NCI-H526 treated with DMSO at 0.1 percent for 48 hours (cell line): ENCODE data around the gene KIAA0586.
"Not testable (repeated sequence)": the region's sequence is repeated elsewhere in the genome, so short reads cannot be mapped to it uniquely, and the experiment has no call there.

Experiments used
- DNase-seq: peaks from one replicate; lab custom pipeline; 2025; lab: John Stamatoyannopoulos, UW

The KIAA0586 gene

DNA sequence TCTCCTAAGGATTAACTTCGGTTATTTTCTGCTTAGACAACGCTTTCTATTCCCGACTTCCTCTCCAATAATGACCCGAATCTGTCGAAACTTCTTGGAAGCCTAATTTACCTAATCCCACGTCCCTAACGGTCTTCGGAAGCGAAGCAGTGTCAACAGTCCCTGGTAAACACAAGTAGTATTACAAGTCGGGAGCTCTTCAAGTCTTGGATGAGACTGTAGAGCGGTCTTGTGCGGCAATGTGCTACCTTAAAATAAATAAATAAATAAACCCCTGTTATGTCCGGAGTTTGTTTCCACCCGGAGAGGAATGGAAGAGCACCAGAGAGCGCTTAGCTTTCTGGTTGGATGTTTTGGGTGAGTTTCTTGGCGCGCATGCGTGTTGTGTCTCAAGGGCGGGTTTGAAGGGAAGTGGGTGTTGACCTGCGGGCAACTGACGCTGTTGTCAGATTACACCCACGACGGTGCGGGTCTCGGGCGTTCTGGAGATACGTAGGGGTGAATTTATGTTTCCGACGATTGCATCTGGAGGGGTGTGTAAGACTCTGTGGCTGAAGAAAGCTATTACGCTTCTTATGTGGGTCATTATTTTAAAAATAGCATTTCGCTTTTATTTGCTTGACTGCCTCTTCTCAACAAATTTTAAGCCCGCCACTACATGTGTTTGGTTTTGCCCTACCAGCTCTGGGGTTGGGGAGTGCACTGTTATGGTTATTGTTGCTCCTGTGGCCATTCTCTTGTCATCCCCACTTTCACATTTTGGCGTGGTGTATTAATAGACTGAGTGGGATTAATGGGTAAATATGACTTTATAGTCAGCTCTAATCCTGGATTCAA, at the start of gene KIAA0586, which contains the start of gene TIMM9:
Gene KIAA0586 (plus strand): TSS at position 439 of the 837 bp plus-strand sequence. CDS start 546 bp downstream, outside the sequence.
Gene TIMM9 (minus strand): TSS at position 251 of the 837 bp plus-strand sequence. CDS start 15,586 bp downstream, outside the sequence.
- DNase-seq = peak; percentile 97

DNA sequence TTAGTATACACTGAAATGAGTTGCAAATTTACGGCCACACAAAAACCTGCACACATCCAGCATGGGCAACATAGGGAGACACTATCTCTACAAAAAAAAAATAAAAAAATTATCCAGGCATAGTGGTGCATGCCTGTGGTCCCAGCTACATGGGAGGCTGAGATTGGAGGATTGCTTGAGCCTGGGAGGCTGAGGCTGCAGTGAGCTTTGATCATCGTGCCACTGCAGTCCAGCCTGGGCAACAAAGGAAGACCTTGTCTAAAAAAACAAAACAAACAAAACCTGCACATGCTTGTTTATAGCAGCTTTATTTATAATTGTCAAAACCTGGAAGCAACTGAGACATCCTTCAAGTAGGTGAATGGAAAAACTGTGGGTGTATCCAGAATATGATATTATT, 36.7 kb upstream of the KIAA0586 start:
- no peak for DNase-seq

DNA sequence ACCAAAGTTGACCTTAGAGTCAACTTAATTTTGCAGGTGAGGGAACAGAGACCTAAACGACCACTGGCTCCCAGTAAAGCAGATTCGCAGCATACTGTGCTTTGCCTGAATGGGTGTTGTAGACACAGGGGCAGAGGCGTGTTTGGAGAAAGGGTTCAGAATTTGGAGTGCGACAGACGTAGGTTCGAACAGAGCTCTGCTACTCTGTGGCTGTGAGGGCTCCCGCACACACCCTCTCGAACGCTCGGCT, 32.0 kb upstream of the KIAA0586 start:
- DNase-seq = no peak

DNA sequence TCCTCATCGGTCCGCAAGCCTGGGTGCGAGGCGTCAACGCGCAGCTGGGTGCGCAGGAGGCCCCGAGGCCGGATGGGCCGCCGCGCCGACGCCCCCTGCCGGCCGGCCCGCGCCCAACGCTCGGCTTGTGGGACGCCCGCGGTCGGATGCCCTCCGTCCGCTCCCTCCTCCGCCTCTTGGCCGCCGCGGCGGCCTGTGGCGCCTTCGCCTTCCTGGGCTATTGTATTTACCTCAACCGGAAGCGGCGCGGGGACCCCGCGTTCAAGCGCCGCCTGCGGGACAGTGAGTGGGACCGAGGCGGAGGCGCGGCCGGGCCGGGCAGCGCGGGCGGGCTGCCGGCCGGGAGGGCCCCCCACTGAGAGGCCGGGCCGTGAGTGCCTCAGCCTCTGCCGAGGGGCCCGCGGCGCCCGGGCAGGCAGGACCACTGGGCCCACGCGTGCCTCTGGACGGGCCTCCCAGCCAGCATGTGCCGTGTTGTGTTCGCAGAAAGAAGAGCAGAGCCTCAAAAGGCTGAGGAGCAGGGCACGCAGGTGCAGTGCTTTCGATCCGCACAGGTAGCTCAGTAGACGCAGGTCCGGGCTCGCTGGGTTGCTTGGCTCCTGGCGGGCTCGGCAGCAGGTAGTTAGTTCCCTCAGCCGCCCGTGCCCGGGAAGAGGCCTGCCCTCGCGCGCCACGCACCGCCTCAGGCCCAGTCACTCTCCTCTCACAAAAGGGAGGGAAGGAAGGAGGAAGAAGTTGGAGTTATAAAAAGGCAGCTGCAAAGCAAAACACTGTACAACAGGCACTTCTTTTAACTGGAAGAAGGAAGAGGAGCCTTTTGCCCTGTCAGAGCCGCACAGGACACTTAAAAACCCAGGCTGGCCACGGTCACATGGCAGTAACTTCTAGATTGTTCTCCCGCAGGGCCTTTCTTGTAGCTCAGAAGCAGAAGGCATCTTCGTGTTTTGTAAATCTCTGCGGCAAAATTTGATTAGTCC, 31.4 kb upstream of the KIAA0586 start, which contains the start of gene TOMM20L:
Gene TOMM20L (plus strand): TSS at position 119 of the 977 bp plus-strand sequence. CDS start 28 bp downstream, at position 147.
- peak; percentile 30 for DNase-seq

DNA sequence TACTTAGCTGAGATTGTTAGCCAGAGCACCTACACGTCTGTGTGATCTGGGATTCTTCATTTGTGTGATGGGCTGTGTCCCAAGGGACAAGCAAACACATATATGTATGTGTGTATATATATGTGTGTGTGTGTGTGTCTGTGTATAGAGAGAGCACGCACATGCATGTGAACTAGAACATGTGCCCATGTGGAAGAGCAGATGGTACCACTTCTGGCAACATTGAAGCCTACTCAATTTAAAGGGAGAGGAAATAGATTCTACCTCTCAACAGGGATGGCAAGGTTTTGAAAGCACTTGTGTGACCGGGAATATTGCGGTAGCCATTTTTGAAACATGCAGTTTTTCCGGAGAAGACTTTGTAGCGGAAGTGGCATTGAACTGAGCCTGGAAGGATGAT, 30.4 kb upstream of the KIAA0586 start:
- DNase-seq = no peak

GRCh38 chr14:58398495-58398894, 29.0 kb upstream of the KIAA0586 start:
- no peak for DNase-seq

- DNase-seq = no peak
These were observed 28.6 kb upstream of the KIAA0586 start for GRCh38 chr14:58398895-58399294.

DNA sequence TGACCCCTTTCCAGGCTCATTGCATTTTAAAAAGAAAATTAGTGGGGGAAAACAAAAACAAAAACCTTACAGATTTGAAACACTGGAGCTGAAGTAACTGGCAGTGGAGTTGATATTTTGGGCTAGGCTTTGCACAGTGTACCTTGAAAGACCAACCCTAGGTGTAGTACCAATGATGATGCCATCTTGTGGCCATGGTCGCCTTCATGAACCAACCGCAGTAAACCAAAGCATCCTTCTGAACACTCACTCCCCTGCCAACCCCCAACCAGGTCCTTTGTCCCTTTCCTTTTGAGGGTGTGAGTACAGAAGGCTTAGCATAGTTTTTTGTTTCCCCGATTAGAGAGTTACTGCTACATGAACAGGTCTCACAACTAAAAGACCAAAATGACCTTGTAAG, 25.9 kb upstream of the KIAA0586 start:
- no peak for DNase-seq

GRCh38 chr14:58408681-58409215, 18.8 kb upstream of the KIAA0586 start:
- no peak for DNase-seq

DNA sequence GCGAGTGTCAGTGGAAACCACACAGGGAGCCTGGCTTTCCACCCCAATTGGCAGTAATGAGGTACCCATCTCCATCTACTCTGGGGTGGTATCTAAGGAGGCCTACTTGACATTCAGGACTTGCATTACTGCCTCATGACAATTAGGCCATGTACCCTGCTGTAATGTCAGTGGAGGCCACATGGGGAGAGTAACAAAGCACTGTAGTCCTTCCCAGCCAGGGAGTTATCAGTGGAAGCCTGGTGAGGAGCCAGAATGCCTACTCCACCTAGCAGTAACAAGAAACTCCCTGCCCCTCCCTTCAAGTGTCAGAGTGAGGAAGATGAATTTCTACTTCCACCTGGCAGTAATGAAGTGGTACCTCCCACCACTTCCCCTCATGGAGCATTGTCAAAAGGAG, 12.7 kb upstream of the KIAA0586 start:
- DNase-seq = no peak

- DNase-seq = no peak
These were observed 11.6 kb upstream of the KIAA0586 start for GRCh38 chr14:58415636-58416547.

GRCh38 chr14:58416934-58417333, 10.6 kb upstream of the KIAA0586 start:
- not testable (repeated sequence) for DNase-seq

GRCh38 chr14:58426670-58427280, 744 bp upstream of the KIAA0586 start:
- peak; percentile 77 for DNase-seq

GRCh38 chr14:58428118-58428683, 682 bp downstream of the KIAA0586 start:
- DNase-seq = peak; percentile 56

GRCh38 chr14:58430156-58430555, 2.6 kb downstream of the KIAA0586 start:
- no peak for DNase-seq

GRCh38 chr14:58439476-58439875, 12.0 kb downstream of the KIAA0586 start:
- no peak for DNase-seq

GRCh38 chr14:58444627-58445026, 17.1 kb downstream of the KIAA0586 start:
- DNase-seq = no peak

DNA sequence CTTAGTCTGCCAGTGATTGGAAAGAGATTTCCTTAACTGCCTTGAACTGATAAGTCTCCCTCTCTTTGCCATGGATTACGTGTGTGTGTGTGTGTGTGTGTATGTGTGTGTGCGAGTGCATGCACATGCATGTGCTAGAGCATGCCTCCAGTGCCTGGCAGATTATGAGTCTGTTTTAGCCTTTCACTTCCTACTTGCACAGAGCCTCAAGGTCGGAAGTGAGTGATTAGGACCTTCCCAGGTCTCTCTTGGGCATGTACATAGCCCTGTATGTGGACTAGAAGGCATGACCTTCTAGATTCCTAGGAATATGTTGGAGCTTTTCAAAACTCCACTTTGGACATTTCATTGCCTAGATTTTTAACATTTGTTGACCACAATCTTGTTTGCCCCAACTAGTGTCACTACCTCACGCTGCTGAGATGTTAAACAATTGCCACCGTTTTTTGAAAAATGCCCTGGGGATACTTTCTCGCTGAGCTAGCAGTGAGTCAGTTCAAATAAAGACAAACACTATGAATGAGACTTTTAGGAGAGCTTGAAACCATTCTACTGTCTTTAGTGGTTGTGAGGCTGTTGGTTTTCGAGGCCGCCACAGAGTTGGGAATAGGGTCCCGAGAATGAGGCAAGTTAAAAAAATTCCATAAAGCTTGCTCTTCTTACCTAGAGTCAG, 28.2 kb downstream of the KIAA0586 start:
- DNase-seq = no peak

- DNase-seq = no peak
These were observed 33.3 kb downstream of the KIAA0586 start for GRCh38 chr14:58460772-58461171.

DNA sequence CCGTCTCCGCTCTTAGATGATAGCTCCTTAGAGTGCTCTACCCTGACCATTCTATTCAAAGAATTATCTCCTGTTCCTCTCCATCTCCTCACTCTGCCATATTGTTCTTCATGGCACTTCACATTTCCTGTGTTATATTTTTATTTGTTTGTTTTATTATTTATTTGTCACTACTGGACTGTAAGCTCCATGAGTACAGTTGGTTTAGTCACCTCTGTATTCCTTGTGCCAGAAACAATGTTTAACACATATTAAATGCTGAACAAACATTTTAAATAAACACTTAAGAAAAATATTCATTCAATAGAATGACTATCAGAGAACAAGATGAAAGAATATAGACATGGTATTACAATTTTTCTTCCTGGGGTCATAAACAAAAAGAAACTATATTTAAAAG, 35.6 kb downstream of the KIAA0586 start:
- DNase-seq = no peak
